ENCODE results near the gene OR2G2. TPM values are rescaled to one million over a fixed set of nuclear protein-coding genes. Genes with fewer than 3 reads are reported as not detected.
A peak's percentile ranks its signal among the peaks of the same experiment; 100 is the strongest.

The OR2G2 gene
- total and polyA plus RNA-seq, 11 donors = not detected

- peaks cover 0 to 21% (median 4%) of the 10 kb centered on the region in 9 donors for H3K27me3 ChIP-seq
- no peaks in the 10 kb centered on the region for H3K4me1 ChIP-seq
- no peak for TF ChIP-seq CTCF (IDR thresholded peaks at IDR 0.05)
- TF ChIP-seq POLR2A (IDR thresholded peaks at IDR 0.05) = no peak
- H3K27ac ChIP-seq = no peak overlapping the region
- peaks cover 0 to 2% (median 0%) of the 10 kb centered on the region in 12 donors for H3K9me3 ChIP-seq
- WGBS, 4 donors = 48 to 58% (median 55%) methylated on average over 4 of the region's 4 CpGs
- intact Hi-C loops (cut with DNase I) = no loop called here
- DNase-seq (peak in 2 of 5 donors; percentile 28 to 43), ATAC-seq (no peak)
- H3K4me3 ChIP-seq = no peak overlapping the region
- H3K36me3 ChIP-seq = no peaks in the 10 kb centered on the region
Measured at GRCh38 chr1:247638011-247638410, 49.9 kb downstream of the OR2G2 start.

DNA sequence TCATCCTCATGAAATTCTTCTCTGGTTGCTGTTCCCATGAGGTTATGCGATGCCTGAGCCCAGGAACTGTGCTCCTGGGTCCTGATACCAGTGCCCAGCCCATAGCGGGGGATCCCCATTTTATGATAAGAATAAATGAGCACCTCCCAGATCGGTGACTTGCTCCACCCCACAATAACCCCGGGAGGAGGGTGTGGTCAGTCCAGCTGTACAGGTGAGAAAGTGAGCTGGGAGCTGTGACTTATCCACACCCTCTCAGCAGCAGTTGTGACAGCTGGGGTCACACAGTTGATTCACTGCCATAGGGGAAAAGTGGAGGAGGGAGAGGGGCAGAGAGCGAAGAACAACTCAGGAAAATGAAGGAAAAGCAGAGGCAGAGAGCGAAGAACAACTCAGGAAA lies 50.6 kb downstream of the OR2G2 start:
- WGBS, 4 donors = 74 to 82% (median 76%) methylated on average over 6 of the region's 6 CpGs
- Histone ChIP-seq H3K9me3 (no peaks in the 10 kb centered on the region), H3K36me3 (no peaks in the 10 kb centered on the region), H3K4me3 (peak overlapping the region in 3 of 12 donors; percentile 39 to 56 (median 40)), H3K27me3 (peaks cover 0 to 21% (median 4%) of the 10 kb centered on the region in 9 donors), H3K4me1 (no peaks in the 10 kb centered on the region), H3K27ac (no peak overlapping the region)
- no peak for ATAC-seq
- intact Hi-C loops (cut with DNase I) = no loop called here
- DNase-seq = no peak
- TF ChIP-seq POLR2A (IDR thresholded peaks at IDR 0.05) (no peak), CTCF (IDR thresholded peaks at IDR 0.05) (no peak)

Other genes starting within 250 kb of the OR2G2 start
- gene NLRP3, start 172.2 kb upstream of the OR2G2 start, total RNA-seq = 1 to 10 TPM in 3 of 9 donors, under 1 TPM in 6; 0.40 to 8.3 (median 0.60) TPM
- gene NLRP3, start 172.2 kb upstream of the OR2G2 start, polyA plus RNA-seq = under 1 TPM; 0.19 to 0.64 TPM
- not detected for gene OR2B11, start 130.3 kb upstream of the OR2G2 start, total RNA-seq
- gene OR2B11, start 130.3 kb upstream of the OR2G2 start, polyA plus RNA-seq = not detected
- gene OR2C3, start 51.9 kb upstream of the OR2G2 start, total RNA-seq = under 1 TPM in 1 of 9 donors, not detected in 8; 0.04 TPM
- gene OR2C3, start 51.9 kb upstream of the OR2G2 start, polyA plus RNA-seq = not detected
- gene GCSAML, start 39.2 kb upstream of the OR2G2 start, total RNA-seq = under 1 TPM in 4 of 9 donors, not detected in 5; 0.06 to 0.34 (median 0.07) TPM
- gene GCSAML, start 39.2 kb upstream of the OR2G2 start, polyA plus RNA-seq = under 1 TPM in 1 of 2 donors, not detected in 1; 0.04 TPM
- not detected for gene OR2G3, start 17.2 kb downstream of the OR2G2 start, total RNA-seq
- gene OR2G3, start 17.2 kb downstream of the OR2G2 start, polyA plus RNA-seq = not detected
- gene OR13G1, start 91.4 kb downstream of the OR2G2 start, total RNA-seq = not detected
- not detected for gene OR13G1, start 91.4 kb downstream of the OR2G2 start, polyA plus RNA-seq
- gene OR6F1, start 128.3 kb downstream of the OR2G2 start, total RNA-seq = not detected
- not detected for gene OR6F1, start 128.3 kb downstream of the OR2G2 start, polyA plus RNA-seq
- gene OR14K1, start 150.3 kb downstream of the OR2G2 start, total RNA-seq = not detected
- not detected for gene OR14K1, start 150.3 kb downstream of the OR2G2 start, polyA plus RNA-seq
- gene OR14A2, start 159.8 kb downstream of the OR2G2 start, total RNA-seq = not detected
- not detected for gene OR14A2, start 159.8 kb downstream of the OR2G2 start, polyA plus RNA-seq
- not detected for gene OR1C1, start 172.2 kb downstream of the OR2G2 start, total RNA-seq
- gene OR1C1, start 172.2 kb downstream of the OR2G2 start, polyA plus RNA-seq = not detected
- gene OR14A16, start 235.8 kb downstream of the OR2G2 start, total RNA-seq = not detected
- gene OR14A16, start 235.8 kb downstream of the OR2G2 start, polyA plus RNA-seq = not detected